ENCODE data around the gene CMPK1.

CMPK1 gene

DNA sequence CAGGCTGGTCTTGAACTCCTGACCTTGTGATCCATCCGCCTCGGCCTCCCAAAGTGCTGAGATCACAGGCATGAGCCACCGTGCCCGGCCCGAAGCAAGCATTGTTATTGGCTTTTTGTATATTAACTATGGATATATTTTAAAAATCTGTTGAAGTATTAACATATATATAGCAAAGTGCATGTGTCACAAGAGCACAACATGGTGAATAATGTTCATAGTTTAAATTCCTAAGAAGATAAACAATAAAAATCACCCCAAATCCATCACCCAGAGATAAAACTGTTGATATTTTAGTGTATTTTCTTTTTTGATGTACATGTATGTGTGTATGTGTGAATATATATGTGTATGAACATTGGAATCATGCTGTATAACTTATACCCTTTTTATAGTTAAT, 73.4 kb downstream of the CMPK1 start:
- Histone ChIP-seq H3K18ac (ENCODE audit: low read length) (no peak overlapping the region), H3K4ac (ENCODE audit: low read length) (no peak overlapping the region), H3K9me3 (replicated peaks in 1 of 2; ENCODE audit: control insufficient read depth in 2 of 2, insufficient read depth in 1 of 2, low read depth in 1 of 2, low read length in 2 of 2) (no peaks in the 10 kb centered on the region), H3K79me1 (ENCODE audit: low read depth, low read length) (no peaks in the 10 kb centered on the region), H2AK5ac (ENCODE audit: low read depth, low read length) (no peak overlapping the region), H3K4me3 (ENCODE audit: low read length in 2 of 2) (no peak overlapping the region), H2BK120ac (ENCODE audit: low read depth, low read length) (no peak overlapping the region), H2BK15ac (ENCODE audit: low read length) (no peak overlapping the region), H3K36me3 (replicated peaks in 1 of 2; ENCODE audit: control insufficient read depth in 2 of 2, insufficient read depth in 2 of 2, low read length in 2 of 2) (no peaks in the 10 kb centered on the region), H3K23ac (ENCODE audit: low read depth, low read length, poor library complexity) (no peak overlapping the region), H4K91ac (ENCODE audit: low read depth, low read length, poor library complexity) (no peak overlapping the region), H2BK5ac (ENCODE audit: low read length) (no peak overlapping the region), H3K14ac (ENCODE audit: low read length) (no peak overlapping the region), H3K4me2 (ENCODE audit: insufficient read depth, low read length, poor library complexity, severe bottlenecking) (no peak overlapping the region), H3K4me1 (ENCODE audit: control insufficient read depth in 2 of 2, insufficient read depth in 1 of 2, low read depth in 1 of 2, low read length in 2 of 2) (peaks cover 0 to under 1% of the 10 kb centered on the region in 2 donors), H4K8ac (ENCODE audit: low read depth, low read length) (no peak overlapping the region), H2BK12ac (ENCODE audit: low read length) (no peak overlapping the region), H3K27ac (replicated peaks; ENCODE audit: low read length) (no peak overlapping the region), H3K9ac (ENCODE audit: low read depth, low read length, poor library complexity) (no peak overlapping the region), H2AFZ (ENCODE audit: low read length) (no peak overlapping the region), H3K27me3 (ENCODE audit: control insufficient read depth in 3 of 3, insufficient read depth in 3 of 3, low read depth in 1 of 3, low read length in 3 of 3) (peaks cover 0 to 73% (median 0%) of the 10 kb centered on the region in 3 experiments)
- WGBS, 2 donors (ENCODE audit: extremely low coverage in 2 of 2, insufficient read length in 2 of 2, insufficient replicate concordance in 1 of 2), result no CpG with 5 or more reads among the region's 5 CpGs
- DNase-seq (ENCODE audit: low spot score), result no peak

DNA sequence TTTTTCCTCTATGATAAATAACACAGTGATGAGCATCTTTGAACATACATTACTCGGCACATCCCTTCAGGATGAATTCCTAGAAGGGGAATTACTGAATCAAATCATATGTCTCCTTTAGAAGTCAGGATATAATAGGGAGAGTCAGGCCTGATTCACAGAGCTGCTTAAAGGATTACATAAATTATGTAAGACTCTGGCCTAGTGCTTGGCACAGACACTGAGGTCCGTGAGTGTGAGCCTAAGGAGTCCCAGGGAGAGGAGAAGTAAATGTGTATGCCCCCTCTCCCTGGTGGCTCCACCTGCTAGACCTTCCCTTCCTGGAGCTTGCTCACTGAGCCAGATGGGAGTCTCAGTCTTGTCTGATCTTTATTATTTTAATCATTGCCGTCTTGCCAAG, 73.9 kb downstream of the CMPK1 start:
- no peak overlapping the region for H3K4me3 ChIP-seq (ENCODE audit: low read length in 2 of 2)
- H3K9me3 ChIP-seq (replicated peaks in 1 of 2; ENCODE audit: control insufficient read depth in 2 of 2, insufficient read depth in 1 of 2, low read depth in 1 of 2, low read length in 2 of 2), result no peaks in the 10 kb centered on the region
- no peak overlapping the region for H3K9ac ChIP-seq (ENCODE audit: low read depth, low read length, poor library complexity)
- no peak overlapping the region for H2BK15ac ChIP-seq (ENCODE audit: low read length)
- no peak for DNase-seq (ENCODE audit: low spot score)
- no peak overlapping the region for H3K18ac ChIP-seq (ENCODE audit: low read length)
- peaks cover 0 to 4% of the 10 kb centered on the region in 2 donors for H3K4me1 ChIP-seq (ENCODE audit: control insufficient read depth in 2 of 2, insufficient read depth in 1 of 2, low read depth in 1 of 2, low read length in 2 of 2)
- WGBS, 2 donors (ENCODE audit: extremely low coverage in 2 of 2, insufficient read length in 2 of 2, insufficient replicate concordance in 1 of 2), result no CpG with 5 or more reads among the region's 3 CpGs
- H3K14ac ChIP-seq (ENCODE audit: low read length), result no peak overlapping the region
- H3K4me2 ChIP-seq (ENCODE audit: insufficient read depth, low read length, poor library complexity, severe bottlenecking), result no peak overlapping the region
- H3K36me3 ChIP-seq (replicated peaks in 1 of 2; ENCODE audit: control insufficient read depth in 2 of 2, insufficient read depth in 2 of 2, low read length in 2 of 2), result no peaks in the 10 kb centered on the region
- no peak overlapping the region for H3K23ac ChIP-seq (ENCODE audit: low read depth, low read length, poor library complexity)
- no peak overlapping the region for H2AK5ac ChIP-seq (ENCODE audit: low read depth, low read length)
- H2BK120ac ChIP-seq (ENCODE audit: low read depth, low read length), result no peak overlapping the region
- H3K27me3 ChIP-seq (ENCODE audit: control insufficient read depth in 3 of 3, insufficient read depth in 3 of 3, low read depth in 1 of 3, low read length in 3 of 3), result peaks cover 0 to 73% (median 0%) of the 10 kb centered on the region in 3 experiments
- no peak overlapping the region for H4K8ac ChIP-seq (ENCODE audit: low read depth, low read length)
- no peak overlapping the region for H2BK5ac ChIP-seq (ENCODE audit: low read length)
- no peak overlapping the region for H3K4ac ChIP-seq (ENCODE audit: low read length)
- H3K27ac ChIP-seq (replicated peaks; ENCODE audit: low read length), result no peak overlapping the region
- H2AFZ ChIP-seq (ENCODE audit: low read length), result no peak overlapping the region
- no peaks in the 10 kb centered on the region for H3K79me1 ChIP-seq (ENCODE audit: low read depth, low read length)
- H4K91ac ChIP-seq (ENCODE audit: low read depth, low read length, poor library complexity), result no peak overlapping the region
- no peak overlapping the region for H2BK12ac ChIP-seq (ENCODE audit: low read length)

DNA sequence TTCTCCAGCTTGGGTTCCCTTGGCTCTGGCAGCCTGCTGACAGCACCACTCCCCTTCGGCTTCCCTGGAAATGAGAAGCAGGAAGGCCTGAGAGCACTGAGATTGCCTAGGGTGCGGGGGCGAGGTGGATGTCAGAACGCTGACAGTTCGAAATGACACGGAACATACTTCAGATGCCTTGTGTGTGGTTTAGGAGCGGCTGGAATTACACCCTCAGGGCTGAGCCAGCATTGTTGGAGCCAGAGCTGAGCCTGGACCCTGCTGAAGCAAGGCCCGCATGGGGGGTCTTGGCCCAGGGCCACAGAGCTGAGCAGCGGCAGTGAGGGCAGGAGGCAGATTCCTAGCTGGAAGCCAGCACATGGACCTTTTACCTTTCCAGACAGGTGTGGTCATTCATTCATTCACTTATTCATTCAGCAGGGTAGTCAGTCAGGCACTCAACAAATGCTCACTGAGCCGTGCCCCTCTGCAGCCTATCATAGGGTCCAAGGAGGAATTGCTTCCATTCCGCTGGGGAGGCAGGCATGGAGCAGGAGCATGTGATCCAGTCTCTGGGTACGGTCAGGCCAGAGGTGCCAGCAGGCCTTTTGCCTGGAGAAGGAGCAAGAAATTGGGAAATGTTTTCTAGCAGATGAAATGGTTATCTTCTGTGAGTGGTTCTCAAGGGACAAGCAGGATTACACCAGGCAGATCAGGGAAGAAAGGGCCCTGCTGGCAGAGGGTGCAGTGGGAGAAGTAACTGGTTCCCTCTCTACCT, 75.9 kb downstream of the CMPK1 start:
- H3K9me3 ChIP-seq (replicated peaks in 1 of 2; ENCODE audit: control insufficient read depth in 2 of 2, insufficient read depth in 1 of 2, low read depth in 1 of 2, low read length in 2 of 2), result no peaks in the 10 kb centered on the region
- H2AFZ ChIP-seq (ENCODE audit: low read length), result no peak overlapping the region
- no peak overlapping the region for H3K9ac ChIP-seq (ENCODE audit: low read depth, low read length, poor library complexity)
- H3K18ac ChIP-seq (ENCODE audit: low read length), result peak overlapping the region; percentile 21
- no peaks in the 10 kb centered on the region for H3K79me1 ChIP-seq (ENCODE audit: low read depth, low read length)
- no peak overlapping the region for H3K4ac ChIP-seq (ENCODE audit: low read length)
- no peak overlapping the region for H2BK12ac ChIP-seq (ENCODE audit: low read length)
- no peak overlapping the region for H4K8ac ChIP-seq (ENCODE audit: low read depth, low read length)
- peak overlapping the region; percentile 18 for H2BK5ac ChIP-seq (ENCODE audit: low read length)
- no peak overlapping the region for H4K91ac ChIP-seq (ENCODE audit: low read depth, low read length, poor library complexity)
- H3K23ac ChIP-seq (ENCODE audit: low read depth, low read length, poor library complexity), result peak overlapping the region; percentile 31
- peaks cover 0 to 81% (median 7%) of the 10 kb centered on the region in 3 experiments for H3K27me3 ChIP-seq (ENCODE audit: control insufficient read depth in 3 of 3, insufficient read depth in 3 of 3, low read depth in 1 of 3, low read length in 3 of 3)
- H3K27ac ChIP-seq (replicated peaks; ENCODE audit: low read length), result no peak overlapping the region
- no peak overlapping the region for H2BK15ac ChIP-seq (ENCODE audit: low read length)
- H3K4me1 ChIP-seq (ENCODE audit: control insufficient read depth in 2 of 2, insufficient read depth in 1 of 2, low read depth in 1 of 2, low read length in 2 of 2), result peaks cover 0 to 8% of the 10 kb centered on the region in 2 donors
- H2AK5ac ChIP-seq (ENCODE audit: low read depth, low read length), result no peak overlapping the region
- no peaks in the 10 kb centered on the region for H3K36me3 ChIP-seq (replicated peaks in 1 of 2; ENCODE audit: control insufficient read depth in 2 of 2, insufficient read depth in 2 of 2, low read length in 2 of 2)
- H2BK120ac ChIP-seq (ENCODE audit: low read depth, low read length), result no peak overlapping the region
- no peak overlapping the region for H3K14ac ChIP-seq (ENCODE audit: low read length)
- no peak overlapping the region for H3K4me2 ChIP-seq (ENCODE audit: insufficient read depth, low read length, poor library complexity, severe bottlenecking)
- DNase-seq (ENCODE audit: low spot score), result no peak
- no peak overlapping the region for H3K4me3 ChIP-seq (ENCODE audit: low read length in 2 of 2)
- no CpG with 5 or more reads among the region's 12 CpGs for WGBS, 2 donors (ENCODE audit: extremely low coverage in 2 of 2, insufficient read length in 2 of 2, insufficient replicate concordance in 1 of 2)

DNA sequence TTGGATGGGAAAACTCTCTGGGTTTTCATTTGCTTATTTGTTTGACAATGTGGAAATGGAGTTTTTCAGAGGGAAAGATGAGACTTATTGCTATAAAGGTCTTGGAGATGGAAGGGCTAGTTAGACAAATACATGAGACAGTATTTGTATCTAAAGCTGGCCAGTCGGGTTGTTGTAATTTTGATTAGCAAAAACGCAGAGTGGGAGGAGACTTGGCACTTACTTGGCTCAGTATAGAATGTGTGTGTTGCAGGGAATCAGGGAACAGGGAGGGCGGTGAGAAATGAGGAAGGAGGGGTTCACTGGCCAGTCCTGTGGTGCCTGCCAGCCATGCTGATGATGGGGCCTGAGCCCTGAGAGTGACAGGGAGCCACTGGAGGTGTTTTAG, 76.5 kb downstream of the CMPK1 start:
- H2AFZ ChIP-seq (ENCODE audit: low read length), result no peak overlapping the region
- H3K27ac ChIP-seq (replicated peaks; ENCODE audit: low read length), result no peak overlapping the region
- H3K23ac ChIP-seq (ENCODE audit: low read depth, low read length, poor library complexity), result no peak overlapping the region
- H3K4me2 ChIP-seq (ENCODE audit: insufficient read depth, low read length, poor library complexity, severe bottlenecking), result no peak overlapping the region
- no peaks in the 10 kb centered on the region for H3K36me3 ChIP-seq (replicated peaks in 1 of 2; ENCODE audit: control insufficient read depth in 2 of 2, insufficient read depth in 2 of 2, low read length in 2 of 2)
- no peak overlapping the region for H3K4ac ChIP-seq (ENCODE audit: low read length)
- H3K4me3 ChIP-seq (ENCODE audit: low read length in 2 of 2), result no peak overlapping the region
- no peaks in the 10 kb centered on the region for H3K9me3 ChIP-seq (replicated peaks in 1 of 2; ENCODE audit: control insufficient read depth in 2 of 2, insufficient read depth in 1 of 2, low read depth in 1 of 2, low read length in 2 of 2)
- H4K91ac ChIP-seq (ENCODE audit: low read depth, low read length, poor library complexity), result no peak overlapping the region
- peaks cover 3 to 86% (median 13%) of the 10 kb centered on the region in 3 experiments for H3K27me3 ChIP-seq (ENCODE audit: control insufficient read depth in 3 of 3, insufficient read depth in 3 of 3, low read depth in 1 of 3, low read length in 3 of 3)
- H2BK15ac ChIP-seq (ENCODE audit: low read length), result no peak overlapping the region
- H4K8ac ChIP-seq (ENCODE audit: low read depth, low read length), result no peak overlapping the region
- H2BK12ac ChIP-seq (ENCODE audit: low read length), result no peak overlapping the region
- no peak overlapping the region for H2BK5ac ChIP-seq (ENCODE audit: low read length)
- H3K4me1 ChIP-seq (ENCODE audit: control insufficient read depth in 2 of 2, insufficient read depth in 1 of 2, low read depth in 1 of 2, low read length in 2 of 2), result peaks cover 0 to 8% of the 10 kb centered on the region in 2 donors
- no peak overlapping the region for H3K18ac ChIP-seq (ENCODE audit: low read length)
- no peak for DNase-seq (ENCODE audit: low spot score)
- H2BK120ac ChIP-seq (ENCODE audit: low read depth, low read length), result no peak overlapping the region
- no peak overlapping the region for H3K14ac ChIP-seq (ENCODE audit: low read length)
- no peak overlapping the region for H2AK5ac ChIP-seq (ENCODE audit: low read depth, low read length)
- H3K79me1 ChIP-seq (ENCODE audit: low read depth, low read length), result no peaks in the 10 kb centered on the region
- no peak overlapping the region for H3K9ac ChIP-seq (ENCODE audit: low read depth, low read length, poor library complexity)
- no CpG with 5 or more reads among the region's 3 CpGs for WGBS, 2 donors (ENCODE audit: extremely low coverage in 2 of 2, insufficient read length in 2 of 2, insufficient replicate concordance in 1 of 2)
